Glomerular visceral epithelial cell (primary cell): ENCODE results near the gene SLC17A5.
"Not testable (repeated sequence)": the region's sequence is repeated elsewhere in the genome, so short reads cannot be mapped to it uniquely, and the experiment has no call there.

ENCODE experiments used
- DNase-seq: peaks from one replicate; pipeline ENCODE4 v3.0.0-alpha.2; 2016; ENCODE audit errors: extremely low spot score

Gene SLC17A5

DNA sequence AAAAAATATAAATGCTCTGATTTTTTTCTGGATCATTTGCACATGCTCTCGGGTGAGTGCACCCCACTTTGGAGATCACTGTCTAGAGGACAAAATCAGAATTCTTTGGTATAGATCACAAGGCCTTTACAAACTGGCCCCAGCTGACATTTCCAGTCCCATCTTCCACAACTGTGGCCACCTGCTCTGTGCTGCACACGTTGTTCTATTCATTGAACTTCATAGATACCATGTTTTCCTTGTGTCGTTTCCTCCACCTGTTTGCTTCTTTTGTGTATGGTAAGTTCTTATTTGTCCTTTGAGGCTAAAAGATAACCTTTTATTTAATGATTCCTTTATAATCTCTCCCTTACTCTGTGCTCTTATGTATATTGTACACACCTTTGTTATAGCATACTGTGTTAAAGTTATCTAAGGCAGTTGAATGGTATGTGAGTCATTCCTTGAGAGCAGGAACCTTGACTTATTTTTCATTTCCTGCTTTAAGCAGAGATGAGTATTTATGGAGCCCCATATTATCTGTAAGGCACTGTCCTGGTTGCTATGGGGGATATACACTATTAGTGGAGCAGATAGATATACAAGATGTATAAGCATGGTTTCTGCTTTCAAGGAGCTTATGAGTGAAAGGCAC is 12.0 kb upstream of the SLC17A5 start:
- DNase-seq: peak; percentile 40

- DNase-seq: no peak
These were observed 10.9 kb upstream of the SLC17A5 start for GRCh38 chr6:73664701-73665100.

DNA sequence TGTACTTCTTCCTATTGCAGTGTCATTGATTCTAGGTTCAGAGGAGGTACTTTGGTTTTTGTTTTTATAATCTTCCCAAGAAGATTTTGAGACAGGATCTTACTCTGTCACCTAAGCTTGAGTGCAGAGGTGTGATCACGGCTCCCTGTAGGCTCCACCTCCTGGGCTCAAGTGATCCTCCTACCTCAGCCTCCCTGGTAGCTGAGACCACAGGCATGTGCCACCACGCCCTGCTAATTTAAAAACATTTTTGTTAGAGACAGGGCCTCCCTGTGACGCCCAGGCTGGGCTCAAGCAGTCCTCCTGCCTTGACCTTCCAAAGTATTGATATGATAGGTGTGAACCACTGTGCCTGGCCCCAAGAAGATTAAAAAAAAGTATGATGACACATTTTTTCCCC is 3.4 kb upstream of the SLC17A5 start:
- no peak for DNase-seq

DNA sequence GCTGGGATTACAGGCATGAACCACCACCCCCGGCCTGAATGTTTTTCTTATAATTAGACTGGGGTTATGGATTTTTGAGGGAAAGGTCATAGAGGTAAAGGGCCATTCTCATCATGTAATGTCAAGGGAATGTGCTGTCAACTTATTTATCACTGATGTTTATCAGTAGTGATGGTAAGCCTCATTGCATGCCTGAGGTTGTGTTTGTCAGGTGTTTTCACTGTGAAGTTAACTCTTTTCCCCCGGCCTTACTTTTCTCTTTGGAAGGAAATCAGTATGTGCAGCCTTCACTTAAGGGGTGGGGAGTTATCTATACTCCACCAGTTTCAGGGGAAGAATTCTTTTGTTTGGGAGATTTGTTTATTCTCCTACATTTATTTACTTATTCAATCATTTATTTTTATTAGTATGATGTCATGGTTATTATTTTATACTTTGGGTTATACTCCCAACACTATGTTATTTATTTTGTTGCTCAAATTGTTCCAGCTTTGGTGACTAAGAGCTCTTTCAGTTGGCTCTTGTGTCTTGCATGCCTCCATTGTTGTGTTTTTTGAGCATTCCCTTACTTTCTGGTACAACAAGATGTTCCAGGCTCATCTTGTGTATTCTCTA is 2.8 kb upstream of the SLC17A5 start:
- DNase-seq: no peak

DNA sequence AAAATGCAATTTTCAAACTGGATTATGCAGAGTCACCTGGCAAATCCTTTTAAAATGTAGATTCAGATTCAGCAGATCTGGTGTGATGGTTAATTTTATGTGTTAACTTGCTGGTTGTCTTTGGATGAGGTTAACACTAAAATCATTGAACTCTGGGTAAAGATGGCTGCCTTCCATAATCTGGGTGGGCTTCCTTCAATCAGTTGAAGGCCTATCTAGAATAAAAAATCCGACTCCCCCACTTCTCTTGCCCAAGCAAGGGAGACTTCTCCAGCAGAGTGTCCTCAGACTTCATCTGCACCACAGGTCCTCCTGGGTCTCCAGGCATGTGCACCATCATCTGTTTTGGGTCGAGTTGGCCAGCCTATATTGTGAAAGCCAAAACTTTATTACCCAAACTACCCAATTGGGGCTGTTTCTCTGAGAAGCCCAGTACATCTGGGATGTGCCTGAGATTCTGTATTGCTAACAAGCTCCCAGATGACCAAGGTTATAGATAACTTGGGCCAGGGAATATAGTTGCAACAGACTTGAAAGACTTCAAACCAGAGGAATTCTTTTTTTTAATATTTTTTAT is 1.6 kb upstream of the SLC17A5 start:
- no peak for DNase-seq

DNA sequence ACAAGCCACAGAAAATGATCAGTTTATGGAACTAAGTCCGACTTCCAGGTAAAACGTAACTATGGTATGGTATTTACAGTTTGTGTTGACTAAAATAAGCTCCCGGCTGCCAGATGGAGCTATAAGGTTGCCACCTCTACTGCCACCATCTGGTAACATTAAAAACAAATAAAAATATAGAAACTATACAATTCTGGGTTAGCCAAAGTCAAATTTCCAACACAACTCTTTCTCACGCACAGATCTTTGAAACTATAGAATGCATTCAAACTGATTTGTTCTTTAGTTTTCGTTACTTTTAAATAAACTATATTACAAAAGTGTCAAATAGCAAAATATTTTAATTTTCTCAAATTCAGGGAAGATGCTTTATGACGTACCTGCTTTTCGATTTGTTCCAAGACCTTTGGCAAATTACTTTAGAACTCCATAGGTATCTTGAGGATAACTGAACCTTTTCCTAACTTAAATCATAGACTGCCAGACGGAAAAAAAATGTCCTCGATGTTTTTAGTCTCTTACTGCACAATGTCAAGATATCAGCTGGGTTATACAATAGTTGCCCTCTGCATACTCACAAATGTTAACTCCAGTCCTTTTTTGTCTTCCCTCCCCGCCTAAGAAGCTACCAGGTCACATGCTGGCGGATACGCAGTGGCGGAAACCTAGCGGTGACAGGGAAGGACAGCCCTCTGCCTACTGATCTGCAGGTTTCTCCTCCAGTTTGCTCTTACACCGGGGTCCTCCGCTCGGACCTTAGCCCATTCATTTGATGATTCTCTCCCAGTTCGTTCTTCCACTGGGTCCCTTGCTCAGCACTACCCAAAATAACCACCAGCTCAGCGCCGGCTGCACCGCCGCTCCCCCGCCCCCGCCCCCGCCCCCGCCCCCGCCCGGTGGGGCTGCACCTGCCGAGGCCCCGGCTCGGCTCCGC is 888 bp downstream of the SLC17A5 start:
- DNase-seq: peak; percentile 61

- DNase-seq: no peak
These were observed 4.0 kb downstream of the SLC17A5 start for GRCh38 chr6:73649783-73650182.

- DNase-seq: no peak
These were observed 5.6 kb downstream of the SLC17A5 start for GRCh38 chr6:73648166-73648565.

GRCh38 chr6:73644941-73645591 is 8.7 kb downstream of the SLC17A5 start:
- no peak for DNase-seq

DNA sequence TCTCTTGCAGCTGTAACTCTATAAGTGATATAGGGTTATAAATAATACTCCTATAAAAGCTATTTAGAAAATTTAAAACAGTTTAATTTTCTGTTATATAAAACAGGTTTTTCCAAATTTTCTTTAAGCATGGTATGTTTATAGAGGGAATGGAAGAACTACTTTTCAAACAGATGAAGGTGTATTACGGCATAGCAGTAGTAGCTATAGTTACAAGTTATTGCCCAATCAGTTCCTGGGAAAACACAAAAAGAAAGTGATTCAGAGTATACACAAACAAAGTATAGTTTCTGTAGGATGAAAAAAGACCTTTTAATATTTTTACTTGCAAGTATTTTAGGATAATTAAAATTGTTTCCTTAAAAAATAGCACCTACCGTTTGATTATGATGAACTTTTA is 9.8 kb downstream of the SLC17A5 start:
- DNase-seq: no peak

DNA sequence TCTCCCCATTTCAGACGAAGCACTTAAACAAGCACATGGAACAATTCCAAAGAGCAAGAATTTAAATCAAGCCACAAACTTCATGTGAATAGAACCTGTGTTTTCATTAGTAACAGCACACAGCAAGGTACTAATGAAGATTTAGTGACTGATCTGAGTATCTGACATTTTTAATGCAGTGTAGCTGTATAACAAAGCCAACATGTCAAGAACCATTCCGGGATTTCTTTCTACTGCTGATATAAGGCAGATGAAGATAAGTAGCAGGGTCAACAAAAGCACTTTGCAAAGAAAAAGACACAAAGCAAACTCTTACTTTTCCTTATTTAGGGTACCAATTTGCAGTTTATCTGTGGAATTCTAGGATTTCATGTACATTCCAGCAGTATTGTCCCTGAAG is 11.3 kb downstream of the SLC17A5 start:
- DNase-seq: no peak

GRCh38 chr6:73640179-73640750 is 13.5 kb downstream of the SLC17A5 start:
- no peak for DNase-seq

DNA sequence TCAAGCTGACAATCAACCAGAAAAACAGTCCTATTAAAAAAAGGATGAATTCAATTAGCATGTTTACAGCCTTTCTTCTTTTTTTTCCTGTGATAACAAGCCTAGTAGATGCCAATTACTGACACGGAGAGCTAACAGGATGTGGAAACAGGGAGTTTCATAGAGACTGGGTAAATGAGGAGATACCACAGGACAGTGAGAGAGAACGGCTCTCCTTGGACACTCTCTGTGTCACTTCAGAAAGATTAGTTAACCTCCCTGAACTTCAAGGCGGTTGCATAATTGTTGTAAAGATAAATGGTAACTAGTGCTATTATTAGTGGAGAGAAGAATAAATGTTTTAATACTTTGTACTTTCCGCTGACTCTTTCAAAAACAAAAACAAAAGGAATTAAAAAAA is 14.8 kb downstream of the SLC17A5 start:
- DNase-seq: no peak

GRCh38 chr6:73637404-73637803 is 16.4 kb downstream of the SLC17A5 start:
- no peak for DNase-seq

GRCh38 chr6:73636048-73636447 is 17.7 kb downstream of the SLC17A5 start:
- DNase-seq: no peak

- no peak for DNase-seq
These were observed 21.4 kb downstream of the SLC17A5 start for GRCh38 chr6:73632346-73632745.

DNA sequence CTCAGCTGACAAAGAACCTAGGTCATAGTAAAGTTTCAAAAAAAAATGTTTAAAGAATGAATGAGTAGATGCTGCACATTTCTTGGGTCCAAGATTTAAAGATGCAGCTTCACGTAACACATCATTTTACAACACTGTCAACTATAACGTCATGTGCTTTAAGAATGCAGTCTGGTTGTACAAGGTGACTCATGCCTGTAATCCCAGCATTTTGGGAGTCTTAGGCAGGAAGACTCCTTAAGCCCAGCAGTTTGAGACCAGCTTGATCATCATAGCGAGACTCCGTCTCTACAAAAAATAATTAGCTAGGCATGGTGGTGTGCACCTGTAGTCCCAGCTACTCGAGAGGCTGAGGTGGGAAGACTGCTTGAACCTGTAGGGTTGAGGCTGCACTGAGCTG is 21.9 kb downstream of the SLC17A5 start:
- no peak for DNase-seq

DNA sequence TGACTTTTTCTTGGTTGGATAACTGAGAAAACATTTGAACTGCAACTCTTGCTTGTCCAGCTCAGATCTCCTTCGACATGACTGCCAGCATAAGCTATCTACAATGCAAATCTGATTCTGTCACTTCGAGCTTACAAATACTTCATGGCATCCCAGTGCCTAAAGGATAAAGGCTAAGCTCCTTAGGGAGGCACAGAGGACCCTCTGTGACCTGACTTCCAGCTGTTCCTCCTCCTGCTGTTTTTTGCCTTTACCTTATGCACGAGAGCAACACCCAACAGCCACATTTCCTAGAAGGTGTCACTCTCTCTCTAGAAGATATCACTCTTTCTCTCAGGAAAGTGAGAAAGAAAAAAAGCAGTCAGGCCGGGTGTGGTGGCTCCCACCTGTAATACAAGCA is 23.4 kb downstream of the SLC17A5 start:
- DNase-seq: no peak

- no peak for DNase-seq
These were observed 28.9 kb downstream of the SLC17A5 start for GRCh38 chr6:73624896-73625295.

- not testable (repeated sequence) for DNase-seq
These were observed 30.3 kb downstream of the SLC17A5 start for GRCh38 chr6:73623480-73623879.

DNA sequence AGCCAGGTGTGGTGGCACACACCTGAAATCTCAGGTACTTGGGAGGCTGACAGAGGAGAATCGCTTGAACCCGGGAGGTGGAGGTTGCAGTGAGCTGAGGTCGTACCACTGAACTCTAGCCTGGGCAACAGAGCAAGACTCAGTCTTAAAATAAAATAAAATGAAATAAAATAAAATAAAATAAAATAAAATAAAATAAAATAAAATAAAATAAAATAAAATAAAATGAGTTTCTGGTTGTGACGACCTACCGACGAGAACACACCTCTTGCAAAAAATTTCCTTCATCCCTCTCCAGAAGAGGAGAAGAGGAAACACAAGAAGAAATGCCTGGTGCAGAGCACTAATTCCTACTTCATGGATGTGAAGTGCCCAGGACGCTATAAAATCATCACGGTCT is 35.7 kb downstream of the SLC17A5 start:
- DNase-seq: not testable (repeated sequence)

DNA sequence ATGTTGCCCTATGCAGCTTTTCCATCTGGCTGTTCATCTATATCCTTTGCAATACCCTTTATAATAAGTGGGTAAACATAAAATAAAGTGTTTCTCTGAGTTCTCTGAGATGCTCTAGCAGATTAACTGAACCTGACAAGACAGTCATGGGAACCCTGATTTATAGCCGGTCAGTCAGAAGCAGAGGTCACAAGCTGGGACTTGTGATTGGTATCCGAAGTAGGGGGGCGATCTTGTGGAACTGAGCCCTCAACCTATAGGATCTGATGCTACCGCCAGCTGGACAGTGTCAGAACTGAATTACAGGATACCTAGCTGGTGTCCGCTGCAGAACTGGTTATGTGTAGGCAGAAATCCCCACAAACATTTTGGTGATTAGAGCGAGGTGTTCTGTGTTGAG is 39.0 kb downstream of the SLC17A5 start:
- no peak for DNase-seq
